Progenitor cell of endocrine pancreas (in vitro differentiated cells): ENCODE results near the gene KRTAP21-3. TPM values are rescaled to one million over a fixed set of nuclear protein-coding genes. Genes with fewer than 3 reads are reported as not detected.

Experiments
- DNase-seq: peaks from one replicate; pipeline ENCODE4 v3.0.0; 2021; ENCODE audit warnings: low spot score; ENCODE audit not compliant: unreplicated experiment
- H3K27ac Mint-ChIP-seq: 2 replicates; pipeline ENCODE4 v1.8.0; 2021; ENCODE audit warnings: mild to moderate bottlenecking, moderate library complexity, mixed read lengths
- H3K27me3 Mint-ChIP-seq: 2 replicates; pipeline ENCODE4 v1.8.0; 2021; ENCODE audit warnings: mixed read lengths
- H3K36me3 Mint-ChIP-seq: 2 replicates; pipeline ENCODE4 v1.8.0; 2022; ENCODE audit warnings: mixed read lengths; ENCODE audit not compliant: insufficient read depth
- H3K4me1 Mint-ChIP-seq: 2 replicates; pipeline ENCODE4 v1.8.0; 2021; ENCODE audit warnings: low read depth, mixed read lengths
- H3K4me3 Mint-ChIP-seq: 2 replicates; pipeline ENCODE4 v1.8.0; 2021; ENCODE audit warnings: low read depth, mild to moderate bottlenecking, moderate library complexity, mixed read lengths
- H3K9me3 Mint-ChIP-seq: 2 replicates; pipeline ENCODE4 v1.8.0; 2021; ENCODE audit warnings: low read depth, mixed read lengths
- CTCF ChIP-seq: fragments of 200-600 bp; sonication (generic); IDR thresholded peaks from one replicate; pipeline ENCODE4 v1.5.0; 2021; ENCODE audit warnings: antibody characterized with exemption, mild to moderate bottlenecking; ENCODE audit not compliant: unreplicated experiment
- total RNA-seq: library from RNA; stranded (reverse); gene quantifications from 2 replicates; pipeline ENCODE4 v1.2.1, GENCODE V29; 2021

KRTAP21-3 gene
- total RNA-seq, 1 donor from 2014 or later, result not detected

GRCh38 chr21:30695956-30696355 is 22.6 kb downstream of the KRTAP21-3 start:
- H3K27me3 Mint-ChIP-seq, result no peaks in the 10 kb centered on the region
- DNase-seq, result no peak

GRCh38 chr21:30689822-30690221 is 28.8 kb downstream of the KRTAP21-3 start:
- Mint-ChIP-seq H3K36me3 (no peaks in the 10 kb centered on the region), H3K27me3 (peaks cover 3% of the 10 kb centered on the region), H3K9me3 (peaks cover 4% of the 10 kb centered on the region), H3K4me1 (no peaks in the 10 kb centered on the region), H3K4me3 (no peak overlapping the region), H3K27ac (no peak overlapping the region)
- DNase-seq, result no peak
- no peak for TF ChIP-seq CTCF

More at GRCh38 chr21:30695956-30696355, 22.6 kb downstream of the KRTAP21-3 start:
- Mint-ChIP-seq H3K4me3 (no peak overlapping the region), H3K9me3 (peaks cover 31% of the 10 kb centered on the region), H3K27ac (no peak overlapping the region), H3K36me3 (no peaks in the 10 kb centered on the region), H3K4me1 (no peaks in the 10 kb centered on the region)
- no peak for TF ChIP-seq CTCF

- no peak for DNase-seq
- Mint-ChIP-seq H3K4me1 (no peaks in the 10 kb centered on the region), H3K27me3 (peaks cover 3% of the 10 kb centered on the region), H3K27ac (no peak overlapping the region), H3K36me3 (no peaks in the 10 kb centered on the region), H3K9me3 (peaks cover 14% of the 10 kb centered on the region), H3K4me3 (no peak overlapping the region)
- no peak for TF ChIP-seq CTCF
Observed at GRCh38 chr21:30684506-30684905, 34.1 kb downstream of the KRTAP21-3 start.

GRCh38 chr21:30680586-30680985 is 38.0 kb downstream of the KRTAP21-3 start:
- H3K27ac Mint-ChIP-seq, result no peak overlapping the region
- H3K9me3 Mint-ChIP-seq, result peaks cover 21% of the 10 kb centered on the region
- H3K4me3 Mint-ChIP-seq, result no peak overlapping the region
- H3K4me1 Mint-ChIP-seq, result no peaks in the 10 kb centered on the region
- no peak for DNase-seq
- H3K27me3 Mint-ChIP-seq, result peaks cover 3% of the 10 kb centered on the region
- no peaks in the 10 kb centered on the region for H3K36me3 Mint-ChIP-seq
- no peak for TF ChIP-seq CTCF

- no peaks in the 10 kb centered on the region for H3K4me1 Mint-ChIP-seq
- H3K27me3 Mint-ChIP-seq, result peaks cover 3% of the 10 kb centered on the region
- H3K4me3 Mint-ChIP-seq, result no peak overlapping the region
- H3K9me3 Mint-ChIP-seq, result peaks cover 13% of the 10 kb centered on the region
- TF ChIP-seq CTCF, result no peak
- H3K27ac Mint-ChIP-seq, result no peak overlapping the region
- H3K36me3 Mint-ChIP-seq, result no peaks in the 10 kb centered on the region
- DNase-seq, result no peak
Observed at GRCh38 chr21:30676737-30677136, 41.8 kb downstream of the KRTAP21-3 start.
